HG03520 (cell line): ENCODE measurements around the gene EN2.

ENCODE experiments used
- ATAC-seq: cut with Tn5 transposase; IDR thresholded peaks from one replicate; pipeline ENCODE4 v1.9.1; 2021; ENCODE audit warnings: mild to moderate bottlenecking, moderate library complexity; ENCODE audit not compliant: unreplicated experiment

Gene EN2

DNA sequence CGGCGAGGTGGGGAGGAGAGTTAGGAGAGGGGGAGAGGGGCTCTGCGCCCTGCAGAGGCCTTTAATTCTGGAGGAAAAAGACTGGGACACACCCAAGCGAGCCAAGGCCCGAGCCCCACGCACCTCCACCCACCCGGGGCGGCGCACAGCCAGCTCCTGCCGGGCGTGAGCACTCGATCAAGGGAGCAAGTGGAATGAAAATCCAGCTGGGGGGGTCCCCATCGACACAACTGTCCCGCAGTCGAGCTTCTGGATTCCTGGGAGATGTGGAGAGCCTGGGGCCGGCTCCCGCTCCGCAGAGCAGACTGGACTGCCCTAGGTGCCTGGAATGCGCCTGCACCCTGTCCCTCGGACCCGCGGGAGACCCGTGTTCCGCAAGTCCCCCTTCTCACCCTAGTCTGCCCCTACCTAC is 7.4 kb upstream of the EN2 start:
- ATAC-seq: no peak

- ATAC-seq: no peak
These were observed 6.7 kb upstream of the EN2 start for GRCh38 chr7:155450970-155451801.

- ATAC-seq: no peak
These were observed 6.1 kb upstream of the EN2 start for GRCh38 chr7:155451840-155452239.

GRCh38 chr7:155452505-155453295 is 5.2 kb upstream of the EN2 start:
- no peak for ATAC-seq

- no peak for ATAC-seq
These were observed 4.4 kb upstream of the EN2 start for GRCh38 chr7:155453296-155454182.

DNA sequence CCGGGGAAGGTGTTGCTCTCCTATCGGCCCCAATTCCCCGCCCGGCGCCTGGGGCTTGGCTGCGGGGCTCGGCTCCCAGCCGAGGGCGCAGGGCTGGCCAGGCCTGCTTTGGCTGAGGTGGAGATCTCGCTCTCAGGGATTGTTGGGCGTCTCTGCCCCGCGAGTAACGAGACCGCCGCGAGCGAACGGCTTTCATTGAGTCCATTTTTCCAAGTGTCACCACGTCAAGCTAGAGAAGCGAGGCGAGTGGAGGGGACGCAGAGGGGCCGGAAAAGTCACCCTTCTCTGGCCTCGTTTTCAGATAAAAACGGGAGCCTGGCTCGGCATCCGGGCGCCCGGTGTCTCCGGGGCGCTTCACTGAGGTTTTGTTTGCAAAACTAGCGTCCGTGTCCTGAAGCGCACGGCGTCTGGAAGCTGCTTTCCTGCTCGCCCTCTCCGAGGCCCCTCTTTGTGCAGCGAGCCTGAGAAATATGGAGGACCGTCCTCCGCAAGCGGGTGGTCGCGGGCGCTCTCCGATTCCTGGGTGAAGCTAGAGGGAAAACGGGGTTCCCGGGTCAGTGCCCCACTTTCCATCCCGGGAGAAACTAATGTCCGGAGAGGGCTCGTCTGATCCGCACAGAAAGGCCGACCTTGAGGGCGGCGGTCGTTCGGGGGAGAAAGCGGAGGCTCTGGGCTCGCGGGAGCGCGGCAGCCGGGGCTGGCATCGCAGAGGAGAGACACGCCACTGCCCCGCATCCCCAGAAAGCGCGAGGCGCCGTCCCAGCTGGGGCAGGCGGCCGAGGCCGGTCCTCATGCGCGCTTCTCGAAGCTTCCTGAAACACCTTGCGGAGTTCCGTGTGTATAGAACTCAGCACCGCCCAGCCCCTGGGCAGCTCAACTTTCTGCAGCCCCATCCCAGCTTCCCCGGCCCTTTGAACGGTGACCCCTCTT is 3.5 kb upstream of the EN2 start:
- ATAC-seq: no peak

DNA sequence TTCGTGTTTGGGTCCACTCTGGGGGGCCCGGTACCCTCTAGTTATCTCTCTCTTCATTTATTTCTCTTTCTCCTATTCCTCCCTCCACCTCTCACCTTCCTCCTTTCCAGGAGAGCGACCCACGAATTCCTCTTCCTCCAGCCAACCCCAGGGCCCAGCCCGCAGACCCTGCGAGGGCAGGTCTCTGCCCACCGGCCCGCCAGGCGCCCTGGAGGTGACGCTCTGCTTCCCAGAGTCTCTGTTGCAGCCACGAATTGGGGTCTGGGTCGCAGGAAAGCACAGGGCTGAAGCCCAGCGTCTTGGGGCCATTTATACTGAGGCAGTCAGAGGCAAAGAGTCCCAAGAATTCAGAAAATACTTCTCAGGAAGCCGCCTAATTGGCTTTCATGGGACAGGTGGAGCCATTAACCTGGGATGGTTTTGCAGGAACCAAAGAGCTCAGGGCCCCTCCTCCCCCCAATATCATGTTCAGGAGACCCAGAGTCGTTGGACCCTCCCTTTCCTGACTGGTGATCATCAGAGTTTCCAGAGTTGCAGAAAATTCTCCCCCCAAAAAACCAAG is 2.7 kb upstream of the EN2 start:
- no peak for ATAC-seq

- ATAC-seq: no peak
These were observed 1.9 kb upstream of the EN2 start for GRCh38 chr7:155455776-155456737.

- ATAC-seq: no peak
These were observed 988 bp upstream of the EN2 start for GRCh38 chr7:155456738-155457543.

GRCh38 chr7:155457544-155458110 is 302 bp upstream of the EN2 start:
- ATAC-seq: no peak

DNA sequence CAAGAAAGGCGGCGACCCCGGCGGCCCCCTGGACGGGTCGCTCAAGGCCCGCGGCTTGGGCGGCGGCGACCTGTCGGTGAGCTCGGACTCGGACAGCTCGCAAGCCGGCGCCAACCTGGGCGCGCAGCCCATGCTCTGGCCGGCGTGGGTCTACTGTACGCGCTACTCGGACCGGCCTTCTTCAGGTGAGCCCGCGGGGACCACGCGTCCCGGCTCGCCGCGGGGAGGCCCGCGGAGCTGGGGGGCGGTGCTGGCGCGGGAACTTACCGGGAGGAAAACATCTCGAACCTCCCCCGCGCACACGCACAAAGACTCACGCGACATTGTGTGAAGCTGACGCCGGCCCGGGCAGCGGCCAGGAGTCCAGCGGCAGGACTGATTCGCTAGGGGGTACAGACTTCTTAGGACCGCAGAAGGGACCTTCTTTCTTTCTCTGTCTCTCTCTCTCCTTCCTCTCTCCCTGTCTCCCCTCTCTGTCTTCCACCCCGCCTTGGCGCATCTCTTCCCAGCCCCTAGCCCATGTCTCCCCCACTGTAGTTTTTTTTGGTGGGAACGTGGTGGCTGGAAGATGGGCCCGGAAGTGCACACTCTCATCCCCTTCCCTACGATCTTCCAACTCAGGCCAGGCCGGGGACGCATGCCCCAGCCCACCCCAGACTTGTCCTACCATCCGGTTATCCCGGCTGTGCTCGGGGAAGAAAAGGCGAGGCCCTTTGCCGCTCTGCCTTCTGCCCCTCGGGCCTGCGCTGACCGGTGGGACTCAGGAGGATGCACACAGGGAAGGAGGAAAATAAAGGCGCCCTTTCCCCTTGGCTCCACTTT is 1.2 kb downstream of the EN2 start:
- no peak for ATAC-seq

DNA sequence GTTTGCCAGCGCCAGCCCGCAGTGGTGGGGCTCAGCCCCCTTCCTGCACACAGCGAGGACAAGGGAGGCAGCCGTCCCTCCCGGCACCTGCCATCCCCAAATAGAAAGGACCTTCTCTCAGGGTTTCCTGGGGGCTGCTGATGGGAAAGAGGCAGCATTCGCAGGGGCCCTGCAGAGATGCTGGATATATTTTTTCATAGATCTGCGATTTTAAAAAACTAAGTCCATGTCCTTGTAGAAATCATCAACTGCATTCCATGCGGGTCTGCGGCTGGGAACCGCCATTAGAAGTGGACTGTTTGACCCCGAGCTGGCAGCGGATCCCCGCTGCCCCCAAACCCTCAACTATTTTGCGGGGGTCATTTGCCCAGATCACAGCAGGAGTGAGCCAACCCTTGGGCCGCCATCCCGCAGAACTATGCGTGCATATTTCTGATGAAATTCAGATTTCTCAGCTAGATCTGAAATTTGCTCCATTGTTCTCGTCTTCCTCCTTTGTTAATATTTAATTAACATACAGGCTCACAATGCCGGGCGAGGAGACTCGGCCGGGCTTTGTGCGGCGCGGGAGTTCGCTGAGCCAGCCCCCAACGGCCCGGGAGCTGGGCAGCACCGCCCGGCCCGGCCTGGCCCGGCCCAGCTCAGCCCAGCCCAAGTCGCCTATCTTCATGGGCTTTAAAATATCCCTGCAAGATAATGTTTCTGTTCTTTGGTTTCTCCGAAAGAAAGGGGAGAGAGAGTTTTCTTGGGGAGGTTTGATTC is 2.0 kb downstream of the EN2 start:
- no peak for ATAC-seq

DNA sequence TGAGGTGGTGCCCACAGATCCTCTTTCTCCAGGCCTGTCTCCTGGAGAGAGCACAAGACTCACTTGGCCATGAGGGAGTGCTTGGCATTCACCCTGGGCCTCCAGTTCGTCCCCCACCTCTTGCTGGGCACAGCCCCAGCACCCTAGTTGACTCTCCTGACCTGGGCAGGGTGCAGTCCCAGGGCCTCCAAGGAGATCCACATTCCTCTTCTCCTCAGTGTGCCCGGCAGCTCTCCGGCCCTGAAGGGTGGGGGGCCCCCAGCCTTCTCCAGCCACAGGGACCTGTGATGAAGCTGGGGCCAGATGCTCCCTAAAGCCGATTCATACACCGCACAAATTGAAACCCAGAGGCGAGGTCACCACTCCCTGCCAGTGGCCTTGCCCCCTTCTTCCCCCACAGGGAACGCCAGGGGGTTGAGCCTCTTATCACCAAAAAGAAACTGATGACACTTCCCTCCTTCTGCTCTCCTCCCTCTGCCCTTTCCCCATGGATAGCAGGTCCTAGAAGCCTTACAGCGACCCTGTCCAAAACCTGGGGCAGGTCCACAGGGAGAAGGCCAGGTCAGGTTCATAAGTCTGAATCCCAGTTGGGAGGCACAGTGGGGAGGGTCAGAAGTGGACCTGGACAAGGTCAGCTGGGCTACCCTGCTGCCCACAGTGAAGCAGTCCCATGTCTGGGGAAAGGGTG is 3.1 kb downstream of the EN2 start:
- ATAC-seq: no peak

- no peak for ATAC-seq
These were observed 3.7 kb downstream of the EN2 start for GRCh38 chr7:155461631-155462030.

- no peak for ATAC-seq
These were observed 4.3 kb downstream of the EN2 start for GRCh38 chr7:155462163-155462735.
